KOPT-K1 (cell line): ENCODE results near the gene PITPNC1.

Experiments
- H3K27ac ChIP-seq: fragments of 200-600 bp; sonication (generic); 2 replicates; pipeline ENCODE4 v1.5.1; 2016; ENCODE audit warnings: antibody characterized with exemption, mild to moderate bottlenecking, low read depth, low read length; ENCODE audit not compliant: poor library complexity, severe bottlenecking
- H3K36me3 ChIP-seq: fragments of 200-600 bp; sonication (generic); 2 replicates; pipeline ENCODE4 v1.5.1; 2017; ENCODE audit warnings: antibody characterized with exemption, mild to moderate bottlenecking, low read length, moderate library complexity; ENCODE audit not compliant: insufficient read depth
- H3K9me3 ChIP-seq: fragments of 200-600 bp; sonication (generic); 2 replicates; pipeline ENCODE4 v1.5.1; 2017; ENCODE audit warnings: antibody characterized with exemption, low read length, mild to moderate bottlenecking; ENCODE audit not compliant: insufficient read depth, poor library complexity, severe bottlenecking

Gene PITPNC1

DNA sequence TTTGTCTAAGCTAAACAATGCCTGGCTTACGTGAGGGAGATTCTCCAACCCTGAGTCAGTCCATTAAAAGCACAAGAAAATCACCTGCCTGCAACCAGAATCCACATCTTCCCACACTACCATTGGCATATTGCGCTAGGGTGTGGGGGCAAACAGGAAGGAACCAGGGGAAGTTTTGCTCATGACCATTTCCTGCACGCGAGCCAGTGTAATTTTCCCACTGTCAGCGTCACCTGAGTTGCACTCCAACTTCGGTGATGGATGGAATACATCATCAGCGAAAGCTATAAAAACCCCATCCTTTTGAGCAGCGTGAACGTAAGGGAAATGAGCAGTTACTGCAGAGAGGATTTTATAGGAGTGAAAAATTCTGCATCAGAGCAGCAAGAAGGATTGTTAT is 172.7 kb downstream of the PITPNC1 start:
- Histone ChIP-seq H3K36me3 (no peaks in the 10 kb centered on the region), H3K27ac (no peak overlapping the region), H3K9me3 (no peaks in the 10 kb centered on the region)

DNA sequence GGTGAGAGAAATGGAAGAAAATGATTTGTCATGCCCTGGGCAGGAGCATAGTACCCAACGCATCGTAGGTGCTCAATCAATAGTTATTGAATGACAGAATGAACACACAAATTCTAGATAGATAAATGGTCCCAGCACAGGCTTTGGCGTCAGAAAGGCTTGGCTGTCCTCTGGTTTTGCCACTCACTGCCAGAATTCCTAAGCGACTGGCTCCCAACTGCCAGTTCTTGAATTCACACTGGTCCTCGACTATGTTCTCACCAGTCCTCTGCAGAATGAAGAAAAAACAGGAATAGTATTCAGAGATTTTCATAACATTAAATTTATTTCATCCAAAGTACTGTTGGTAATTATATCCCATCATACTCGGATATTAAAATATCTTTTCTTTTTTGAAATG is 177.6 kb downstream of the PITPNC1 start:
- H3K9me3 ChIP-seq = peaks cover 6% of the 10 kb centered on the region
- no peak overlapping the region for H3K27ac ChIP-seq
- H3K36me3 ChIP-seq = no peaks in the 10 kb centered on the region

DNA sequence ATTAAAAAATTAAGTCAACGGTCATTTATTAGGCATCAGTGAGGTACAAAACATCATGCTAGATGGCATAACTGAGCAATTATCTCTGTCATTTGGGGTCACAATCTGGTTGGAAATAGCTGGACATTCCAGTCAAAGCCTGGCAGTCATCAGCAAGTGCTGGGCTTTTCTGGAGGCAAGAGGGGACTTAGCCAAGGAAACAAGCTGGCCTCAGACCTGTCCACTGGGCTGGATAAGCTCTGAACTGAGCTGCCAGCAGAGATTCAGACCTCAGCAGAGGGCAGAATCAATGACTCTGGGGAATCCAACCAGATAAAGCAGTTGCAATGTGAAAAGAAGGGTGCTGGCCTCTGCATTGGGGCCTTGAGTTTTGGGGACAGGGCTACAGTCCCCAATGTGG is 178.8 kb downstream of the PITPNC1 start:
- H3K9me3 ChIP-seq = peaks cover 6% of the 10 kb centered on the region
- H3K27ac ChIP-seq = no peak overlapping the region
- no peaks in the 10 kb centered on the region for H3K36me3 ChIP-seq

DNA sequence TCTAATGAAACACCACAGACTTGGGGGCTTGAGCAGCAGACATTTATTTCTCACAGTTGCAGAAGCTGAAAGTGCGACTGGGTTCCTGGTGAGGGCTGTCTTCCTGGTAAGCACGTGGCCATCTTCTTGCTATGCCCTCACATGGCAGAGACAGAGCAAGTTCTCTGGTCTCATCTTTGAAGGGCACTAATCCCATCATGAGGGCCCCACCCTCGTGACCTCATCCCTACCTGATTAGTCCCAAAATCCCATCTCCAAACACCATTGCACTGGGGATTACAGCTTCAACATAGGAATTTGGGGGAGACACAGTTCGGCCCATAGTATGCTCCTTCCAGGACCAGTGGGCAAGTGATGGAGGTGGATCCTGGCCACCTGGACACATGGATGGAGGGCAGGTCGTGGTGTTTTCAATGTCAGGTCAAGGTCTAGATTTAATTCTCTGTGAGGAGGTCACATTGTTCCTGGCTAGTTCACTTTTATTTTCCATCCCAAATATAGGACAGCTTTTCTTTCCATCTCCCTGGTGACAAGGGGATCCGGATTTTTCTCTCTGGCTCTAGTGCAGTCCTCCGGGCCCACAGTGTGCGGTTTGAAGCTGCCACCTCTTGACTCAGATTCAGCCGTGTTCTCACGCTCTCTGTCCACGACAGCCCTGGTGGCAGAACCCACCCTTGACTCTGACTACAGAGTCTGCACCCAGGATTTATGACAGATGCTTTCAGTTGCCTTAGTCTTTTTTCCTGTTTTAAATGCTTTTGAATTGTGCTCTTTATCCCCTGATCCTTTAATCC is 180.2 kb downstream of the PITPNC1 start:
- peaks cover 6% of the 10 kb centered on the region for H3K9me3 ChIP-seq
- no peak overlapping the region for H3K27ac ChIP-seq
- no peaks in the 10 kb centered on the region for H3K36me3 ChIP-seq

DNA sequence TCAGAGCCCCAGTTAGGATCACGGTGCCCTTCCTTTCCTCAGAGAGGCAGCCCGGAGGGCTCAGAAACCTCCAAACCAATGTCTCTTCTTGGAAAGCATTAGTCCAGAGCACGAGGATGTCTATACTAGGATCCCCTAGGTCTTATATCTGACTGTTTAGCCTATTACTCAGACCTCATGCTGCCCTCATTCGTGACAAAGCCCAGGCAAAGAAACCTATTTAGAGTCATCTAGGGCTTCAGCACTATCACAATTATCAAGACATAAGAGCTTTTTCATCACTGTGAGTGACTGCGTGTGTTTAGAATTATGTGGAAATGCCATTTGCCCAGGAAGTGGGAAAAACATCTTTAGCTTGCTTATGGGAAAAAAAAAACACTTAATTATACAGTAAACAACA is 180.8 kb downstream of the PITPNC1 start:
- no peak overlapping the region for H3K27ac ChIP-seq
- H3K9me3 ChIP-seq = peaks cover 6% of the 10 kb centered on the region
- H3K36me3 ChIP-seq = no peaks in the 10 kb centered on the region

DNA sequence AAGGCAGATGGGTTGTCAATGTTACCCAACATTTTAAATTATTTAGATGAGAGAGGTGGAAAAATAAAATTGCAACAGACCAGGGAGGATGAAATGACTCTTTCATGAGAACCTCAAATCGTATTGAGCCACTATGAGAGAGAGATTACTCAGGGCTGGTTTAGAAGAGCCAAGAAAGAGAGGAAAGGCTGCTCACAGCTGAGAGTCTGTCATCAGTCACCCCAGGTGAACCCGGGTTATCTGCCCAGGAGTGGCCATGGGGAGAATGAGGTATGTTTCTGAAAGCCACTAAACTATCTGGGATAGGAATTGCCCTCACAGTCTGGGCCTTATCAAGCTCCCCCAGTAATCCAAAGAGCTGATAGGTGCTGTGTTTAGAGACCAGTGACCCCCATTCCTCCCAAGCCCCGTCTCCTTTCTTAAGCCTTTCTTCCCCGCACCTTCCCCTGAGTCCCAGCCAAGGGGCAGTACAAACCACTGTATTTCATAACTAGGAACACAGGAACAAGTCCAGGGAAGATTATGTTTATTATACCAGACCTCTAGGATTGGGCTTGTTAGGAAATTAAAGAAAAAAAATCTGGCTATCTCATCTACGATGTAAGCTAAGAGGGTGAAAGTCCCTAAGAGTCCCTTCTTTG is 181.8 kb downstream of the PITPNC1 start:
- Histone ChIP-seq H3K27ac (no peak overlapping the region), H3K36me3 (no peaks in the 10 kb centered on the region), H3K9me3 (peaks cover 6% of the 10 kb centered on the region)

DNA sequence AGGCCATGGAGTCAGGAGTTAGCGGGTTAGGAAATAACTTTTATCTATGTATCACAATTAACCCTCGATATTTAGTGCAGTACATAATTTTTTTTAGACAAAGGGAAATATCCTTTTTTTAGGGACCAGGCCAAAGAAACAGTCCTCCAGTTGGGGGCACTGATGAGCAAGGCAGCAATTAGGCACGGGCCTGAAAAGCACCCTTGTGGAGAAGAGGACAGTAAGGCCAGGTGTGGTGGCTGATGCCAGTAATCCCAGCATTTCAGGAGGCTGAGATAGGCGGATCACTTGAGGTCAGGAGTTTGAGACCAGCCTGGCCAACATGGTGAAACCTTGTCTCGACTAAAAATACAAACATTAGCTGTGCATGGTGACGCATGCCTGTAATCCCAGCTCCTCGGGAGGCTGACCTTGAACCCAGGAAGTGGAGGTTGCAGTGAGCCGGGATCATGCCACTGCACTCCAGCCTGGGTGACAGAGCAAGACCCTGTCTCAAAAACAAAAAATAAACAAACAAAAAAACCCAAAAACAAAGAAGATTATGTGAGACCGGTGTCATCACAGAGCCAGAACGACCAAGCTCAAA is 182.4 kb downstream of the PITPNC1 start:
- no peaks in the 10 kb centered on the region for H3K36me3 ChIP-seq
- H3K9me3 ChIP-seq = peaks cover 6% of the 10 kb centered on the region
- no peak overlapping the region for H3K27ac ChIP-seq

DNA sequence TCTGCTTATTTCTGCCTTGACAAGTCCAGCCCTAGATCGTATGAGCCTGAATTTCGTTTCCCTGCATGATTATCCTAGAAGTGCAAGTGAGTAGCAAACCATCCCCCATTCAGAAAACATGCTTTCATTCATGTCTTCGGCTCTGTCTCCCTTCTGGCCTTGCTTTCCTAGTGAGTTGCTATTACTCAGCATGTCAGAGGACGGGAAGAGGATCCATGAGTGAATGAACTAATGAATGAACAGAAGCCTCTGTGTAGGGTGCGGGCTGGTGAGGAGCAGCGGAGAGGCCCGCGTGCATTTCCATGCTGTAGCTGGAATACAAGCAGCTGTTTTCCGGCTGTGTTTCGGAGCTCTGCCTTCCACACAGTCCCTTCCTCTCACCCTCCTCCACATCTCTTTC is 184.9 kb downstream of the PITPNC1 start:
- peaks cover under 1% of the 10 kb centered on the region for H3K9me3 ChIP-seq
- H3K27ac ChIP-seq = no peak overlapping the region
- no peaks in the 10 kb centered on the region for H3K36me3 ChIP-seq

DNA sequence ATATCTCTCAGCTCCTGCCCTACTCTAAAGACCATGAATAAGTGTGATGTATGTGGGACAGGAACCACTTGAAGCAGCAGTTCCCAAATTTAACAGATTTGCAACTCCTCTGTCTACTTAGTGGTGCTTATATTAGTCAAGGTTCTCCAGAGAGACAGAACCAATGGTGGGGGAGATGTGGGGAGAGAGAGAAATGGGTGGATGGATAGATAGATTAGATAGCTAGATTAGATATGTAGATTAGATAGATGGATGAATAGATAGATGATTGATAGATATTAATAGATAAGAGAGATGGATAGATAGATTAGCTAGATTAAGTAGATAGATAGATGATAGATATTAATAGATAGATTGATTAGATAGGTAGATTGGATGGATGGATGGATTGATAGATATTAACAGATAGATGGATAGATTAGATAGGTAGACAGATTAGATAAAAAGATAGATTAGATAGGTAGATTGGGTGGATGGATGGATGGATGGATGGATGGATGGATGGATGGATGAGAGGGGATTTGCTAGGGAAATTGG is 186.7 kb downstream of the PITPNC1 start:
- no peaks in the 10 kb centered on the region for H3K9me3 ChIP-seq
- no peak overlapping the region for H3K27ac ChIP-seq
- no peaks in the 10 kb centered on the region for H3K36me3 ChIP-seq

DNA sequence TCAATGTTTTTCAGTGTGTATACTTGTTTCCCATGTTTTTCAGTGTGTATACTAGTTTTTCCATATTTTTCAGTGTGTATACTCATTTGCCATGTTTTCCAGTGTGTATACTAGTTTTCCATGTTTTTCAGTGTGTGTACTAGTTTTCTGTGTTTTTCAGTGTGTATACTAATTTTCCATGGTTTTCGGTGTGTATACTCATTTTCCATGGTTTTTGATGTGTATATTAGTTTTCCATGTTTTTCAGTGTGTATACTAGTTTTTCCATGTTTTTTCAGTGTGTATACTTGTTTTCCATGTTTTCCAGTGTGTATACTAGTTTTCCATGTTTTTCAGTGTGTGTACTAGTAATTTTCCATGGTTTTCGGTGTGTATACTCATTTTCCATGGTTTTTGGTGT is 188.0 kb downstream of the PITPNC1 start:
- no peaks in the 10 kb centered on the region for H3K36me3 ChIP-seq
- H3K9me3 ChIP-seq = no peaks in the 10 kb centered on the region
- no peak overlapping the region for H3K27ac ChIP-seq

DNA sequence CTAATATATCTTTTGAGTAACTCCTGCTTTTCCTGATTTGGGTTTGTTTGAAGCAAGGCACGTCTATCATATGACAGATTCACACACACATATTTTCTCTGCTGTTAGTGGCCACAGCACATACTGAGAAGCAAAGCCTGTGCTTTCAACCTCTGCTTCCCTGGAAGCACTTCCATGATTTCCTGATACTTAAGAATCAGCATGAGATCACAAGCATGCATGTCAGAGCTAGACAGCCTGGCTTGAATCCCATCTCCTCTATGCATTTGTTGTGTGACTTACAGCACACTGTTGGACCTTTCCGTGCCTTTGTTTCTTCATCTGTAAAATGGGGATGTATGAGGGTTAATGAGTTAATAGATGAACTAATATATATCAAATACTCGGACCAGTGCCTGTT is 189.6 kb downstream of the PITPNC1 start:
- Histone ChIP-seq H3K9me3 (no peaks in the 10 kb centered on the region), H3K27ac (no peak overlapping the region), H3K36me3 (no peaks in the 10 kb centered on the region)

DNA sequence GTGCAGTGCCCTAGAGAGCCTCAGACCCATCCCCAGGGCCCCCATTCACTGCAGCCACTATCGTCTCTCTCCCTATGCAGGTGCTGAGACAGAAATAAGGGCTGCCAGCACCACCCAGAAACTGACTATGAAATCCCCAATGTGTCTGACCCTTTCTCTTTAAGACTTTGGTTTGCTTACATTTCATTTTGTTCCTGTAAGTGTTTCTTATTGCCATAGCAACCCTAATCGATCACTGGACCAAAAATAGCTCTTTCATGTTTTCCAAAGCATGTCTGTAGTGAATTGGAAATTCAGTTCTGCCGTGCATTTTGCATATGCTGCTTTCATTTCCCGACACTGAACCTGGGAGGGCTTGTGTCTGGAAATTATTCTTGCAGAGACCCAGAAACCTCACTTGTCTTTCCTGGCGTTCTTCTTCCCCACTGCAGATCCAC is 192.0 kb downstream of the PITPNC1 start:
- Histone ChIP-seq H3K9me3 (no peaks in the 10 kb centered on the region), H3K27ac (no peak overlapping the region), H3K36me3 (no peaks in the 10 kb centered on the region)

DNA sequence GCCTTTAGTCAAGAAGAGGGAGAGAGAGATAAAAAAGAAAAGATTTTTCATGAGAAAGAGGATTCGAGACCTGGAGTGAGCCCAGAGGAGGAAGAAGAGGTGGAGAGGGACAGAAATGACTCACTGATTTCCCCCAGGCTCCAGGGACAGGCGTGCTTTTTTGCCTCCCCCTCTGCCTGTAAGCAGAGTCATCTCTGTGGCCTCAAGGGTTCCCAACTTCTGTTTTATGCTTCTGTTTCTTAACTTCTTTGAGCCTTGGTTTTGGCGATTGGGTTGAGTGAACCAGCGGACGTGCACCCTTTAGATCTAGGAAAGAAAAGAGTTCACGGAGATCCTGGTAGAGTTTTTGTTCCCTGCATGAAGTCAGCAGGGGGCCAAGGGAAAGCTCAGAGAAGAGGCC is 192.8 kb downstream of the PITPNC1 start:
- Histone ChIP-seq H3K36me3 (no peaks in the 10 kb centered on the region), H3K27ac (no peak overlapping the region), H3K9me3 (no peaks in the 10 kb centered on the region)

DNA sequence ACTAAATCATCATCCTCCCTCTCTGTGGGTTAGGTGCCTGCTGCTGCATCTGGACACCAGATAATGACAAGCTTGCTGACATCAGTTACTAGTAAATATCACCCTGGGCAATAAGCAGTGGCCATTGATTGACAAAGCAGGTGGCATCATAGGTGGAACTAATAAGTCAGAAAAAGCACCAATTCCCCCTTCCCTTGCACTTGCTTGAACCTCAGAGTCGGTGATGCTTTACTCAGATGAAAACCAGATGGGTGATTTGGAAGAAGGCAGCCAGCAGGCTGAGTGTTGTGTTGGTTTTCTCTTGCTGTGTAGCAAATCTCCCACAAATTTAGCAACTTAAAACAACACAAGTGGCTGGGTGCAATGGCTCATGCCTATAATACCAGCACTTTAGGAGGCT is 193.7 kb downstream of the PITPNC1 start:
- Histone ChIP-seq H3K9me3 (no peaks in the 10 kb centered on the region), H3K27ac (no peak overlapping the region), H3K36me3 (no peaks in the 10 kb centered on the region)

DNA sequence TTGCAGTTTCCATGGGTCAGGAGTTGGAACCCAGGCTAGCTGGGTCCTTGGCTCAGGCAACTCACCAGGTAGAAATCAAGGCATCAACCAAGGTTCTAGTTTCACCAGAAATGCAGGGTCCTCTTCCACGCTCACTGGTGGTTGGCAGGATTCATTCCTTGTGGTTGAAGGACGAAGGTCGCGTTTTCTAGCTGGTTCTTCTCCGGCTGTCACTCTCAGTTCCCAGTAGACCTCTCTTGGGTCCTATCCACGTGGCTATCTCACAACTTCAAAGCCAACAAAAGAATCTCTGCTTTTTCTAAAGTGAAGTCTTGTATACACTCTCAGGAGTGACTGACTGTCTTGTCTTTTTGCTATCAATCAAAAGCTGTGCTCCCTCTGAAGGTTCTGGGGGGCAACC is 194.4 kb downstream of the PITPNC1 start:
- H3K27ac ChIP-seq = no peak overlapping the region
- H3K36me3 ChIP-seq = no peaks in the 10 kb centered on the region
- no peaks in the 10 kb centered on the region for H3K9me3 ChIP-seq
